ENCODE data around the gene KCNK10.

Gene KCNK10

GRCh38 chr14:88321692-88322503 is 1.2 kb downstream of the KCNK10 start:
- Histone ChIP-seq H3K27ac (ENCODE audit: low read depth, low read length) (no peak overlapping the region), H3K9me2 (replicated peaks; ENCODE audit: control insufficient read depth, low read length) (no peaks in the 10 kb centered on the region), H3K79me2 (ENCODE audit: control insufficient read depth, low read length) (no peaks in the 10 kb centered on the region), H3K4me3 (ENCODE audit: low read length) (no peak overlapping the region), H3K36me3 (ENCODE audit: control insufficient read depth, low read length) (no peaks in the 10 kb centered on the region), H3K4me1 (ENCODE audit: control insufficient read depth, low read length) (peaks cover 16% of the 10 kb centered on the region), H3K9me3 (ENCODE audit: control insufficient read depth, insufficient read depth, low read length) (no peaks in the 10 kb centered on the region), H3K4me2 (ENCODE audit: low read length) (no peak overlapping the region; the same call in 1 of the 2 replicates), H3F3A (ENCODE audit: control insufficient read depth, insufficient read depth) (no peaks in the 10 kb centered on the region), H4K20me1 (ENCODE audit: control insufficient read depth, insufficient read depth, low read depth, low read length) (no peaks in the 10 kb centered on the region), H3K27me3 (ENCODE audit: control insufficient read depth, low read length) (peaks cover 77% of the 10 kb centered on the region)
- TF ChIP-seq CTCF (IDR thresholded peaks at IDR 0.05; ENCODE audit: low read depth, low read length, poor library complexity, severe bottlenecking) (no peak), EZH2phosphoT487 (IDR thresholded peaks at IDR 0.05; ENCODE audit: borderline replicate concordance, low read length) (no peak)

- H3K4me1 ChIP-seq (ENCODE audit: control insufficient read depth, low read length) = peaks cover 7% of the 10 kb centered on the region
- H3K9me2 ChIP-seq (replicated peaks; ENCODE audit: control insufficient read depth, low read length) = no peaks in the 10 kb centered on the region
- no peaks in the 10 kb centered on the region for H4K20me1 ChIP-seq (ENCODE audit: control insufficient read depth, insufficient read depth, low read depth, low read length)
- H3K9me3 ChIP-seq (ENCODE audit: control insufficient read depth, insufficient read depth, low read length) = no peaks in the 10 kb centered on the region
- TF ChIP-seq CTCF (IDR thresholded peaks at IDR 0.05; ENCODE audit: low read depth, low read length, poor library complexity, severe bottlenecking) (no peak), EZH2phosphoT487 (IDR thresholded peaks at IDR 0.05; ENCODE audit: borderline replicate concordance, low read length) (no peak)
- no peak overlapping the region for H3K4me3 ChIP-seq (ENCODE audit: low read length)
- H3K4me2 ChIP-seq (ENCODE audit: low read length) = no peak overlapping the region
- no peaks in the 10 kb centered on the region for H3K36me3 ChIP-seq (ENCODE audit: control insufficient read depth, low read length)
- no peaks in the 10 kb centered on the region for H3F3A ChIP-seq (ENCODE audit: control insufficient read depth, insufficient read depth)
- no peak overlapping the region for H3K27ac ChIP-seq (ENCODE audit: low read depth, low read length)
- H3K27me3 ChIP-seq (ENCODE audit: control insufficient read depth, low read length) = peaks cover 63% of the 10 kb centered on the region
- H3K79me2 ChIP-seq (ENCODE audit: control insufficient read depth, low read length) = no peaks in the 10 kb centered on the region
These were observed 4.7 kb downstream of the KCNK10 start for GRCh38 chr14:88318406-88318805.

GRCh38 chr14:88316521-88316920 is 6.5 kb downstream of the KCNK10 start:
- Histone ChIP-seq H3K79me2 (ENCODE audit: control insufficient read depth, low read length) (no peaks in the 10 kb centered on the region), H3K9me3 (ENCODE audit: control insufficient read depth, insufficient read depth, low read length) (no peaks in the 10 kb centered on the region), H3K27me3 (ENCODE audit: control insufficient read depth, low read length) (peaks cover 46% of the 10 kb centered on the region), H3K4me3 (ENCODE audit: low read length) (no peak overlapping the region), H3K27ac (ENCODE audit: low read depth, low read length) (no peak overlapping the region), H3K36me3 (ENCODE audit: control insufficient read depth, low read length) (no peaks in the 10 kb centered on the region), H3K4me1 (ENCODE audit: control insufficient read depth, low read length) (no peaks in the 10 kb centered on the region), H3F3A (ENCODE audit: control insufficient read depth, insufficient read depth) (no peaks in the 10 kb centered on the region), H3K9me2 (replicated peaks; ENCODE audit: control insufficient read depth, low read length) (no peaks in the 10 kb centered on the region), H3K4me2 (ENCODE audit: low read length) (no peak overlapping the region), H4K20me1 (ENCODE audit: control insufficient read depth, insufficient read depth, low read depth, low read length) (no peaks in the 10 kb centered on the region)
- no peak for TF ChIP-seq CTCF (IDR thresholded peaks at IDR 0.05; ENCODE audit: low read depth, low read length, poor library complexity, severe bottlenecking)
- no peak for TF ChIP-seq EZH2phosphoT487 (IDR thresholded peaks at IDR 0.05; ENCODE audit: borderline replicate concordance, low read length)
